Mammary epithelial cell (primary cell): Measurements from ENCODE around the gene NDUFS2.

Source experiments
- EZH2 ChIP-seq: IDR thresholded peaks from 2 replicates; pipeline ENCODE4 v1.6.1; 2012; ENCODE audit warnings: low read length, inconsistent platforms, borderline replicate concordance
- TF ChIP-seq, protein P1 (sequence below), 2 donors: IDR thresholded peaks in 1 of 2; conservative IDR thresholded peaks in 1 of 2; 2 replicates each; pipeline ENCODE4 v1.5.1; 2011 to 2012; ENCODE audit warnings: inconsistent platforms in 2 of 2, low read length in 2 of 2, mild to moderate bottlenecking in 2 of 2, control low read depth in 1 of 2, low read depth in 1 of 2; ENCODE audit not compliant: insufficient read depth in 1 of 2; ENCODE audit errors: extremely low read depth in 1 of 2

DNA sequence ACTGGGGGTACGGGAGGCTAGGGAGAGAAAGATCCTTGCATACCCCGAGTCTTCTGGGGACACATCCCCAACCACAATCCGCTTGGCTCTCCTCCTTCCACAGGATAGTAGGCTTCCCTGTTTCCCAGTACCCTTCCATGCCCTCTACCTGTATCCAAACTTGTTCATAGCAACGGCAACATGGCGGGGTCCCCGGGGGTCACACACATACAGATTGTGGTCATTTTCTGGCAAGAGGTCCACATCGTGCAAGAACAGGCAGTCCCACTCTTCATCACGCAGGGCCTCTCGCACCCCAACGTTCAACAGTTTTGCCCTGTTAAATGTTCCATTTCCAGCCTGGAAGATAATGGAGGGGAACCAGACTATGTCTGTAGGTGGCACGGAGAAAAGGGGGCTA lies 28.5 kb upstream of the NDUFS2 start:
- TF ChIP-seq, protein P1, sequence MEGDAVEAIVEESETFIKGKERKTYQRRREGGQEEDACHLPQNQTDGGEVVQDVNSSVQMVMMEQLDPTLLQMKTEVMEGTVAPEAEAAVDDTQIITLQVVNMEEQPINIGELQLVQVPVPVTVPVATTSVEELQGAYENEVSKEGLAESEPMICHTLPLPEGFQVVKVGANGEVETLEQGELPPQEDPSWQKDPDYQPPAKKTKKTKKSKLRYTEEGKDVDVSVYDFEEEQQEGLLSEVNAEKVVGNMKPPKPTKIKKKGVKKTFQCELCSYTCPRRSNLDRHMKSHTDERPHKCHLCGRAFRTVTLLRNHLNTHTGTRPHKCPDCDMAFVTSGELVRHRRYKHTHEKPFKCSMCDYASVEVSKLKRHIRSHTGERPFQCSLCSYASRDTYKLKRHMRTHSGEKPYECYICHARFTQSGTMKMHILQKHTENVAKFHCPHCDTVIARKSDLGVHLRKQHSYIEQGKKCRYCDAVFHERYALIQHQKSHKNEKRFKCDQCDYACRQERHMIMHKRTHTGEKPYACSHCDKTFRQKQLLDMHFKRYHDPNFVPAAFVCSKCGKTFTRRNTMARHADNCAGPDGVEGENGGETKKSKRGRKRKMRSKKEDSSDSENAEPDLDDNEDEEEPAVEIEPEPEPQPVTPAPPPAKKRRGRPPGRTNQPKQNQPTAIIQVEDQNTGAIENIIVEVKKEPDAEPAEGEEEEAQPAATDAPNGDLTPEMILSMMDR (conservative IDR thresholded peaks at IDR 0.05 in 1 of 2, IDR thresholded peaks at IDR 0.05 in 1 of 2; ENCODE audit: extremely low read depth in 1 of 2, insufficient read depth in 1 of 2, low read depth in 1 of 2, low read length in 2 of 2) = no peak
- no peak for TF ChIP-seq EZH2
